GM23338 (cell line): ENCODE measurements around the gene PRDM5. TPM values are rescaled to one million over a fixed set of nuclear protein-coding genes. Genes with fewer than 3 reads are reported as not detected.

Experiments
- ATAC-seq: fragments of 200-7000 bp; cut with Tn5 transposase; 3 replicates; pipeline ENCODE4 v1.9.1; 2020
- DNase-seq: peaks from one replicate; pipeline ENCODE4 v3.0.0-alpha.2; 2015; ENCODE audit warnings: low spot score
- H2AFZ ChIP-seq: fragments of 200-600 bp; sonication (generic); 2 replicates; pipeline ENCODE4 v1.8.0; 2016; ENCODE audit warnings: antibody characterized with exemption, mild to moderate bottlenecking, moderate library complexity
- H3F3A ChIP-seq: fragments of 200-600 bp; sonication (generic); replicated peaks from 2 replicates; pipeline ENCODE4 v1.8.0; 2017; ENCODE audit warnings: antibody characterized with exemption, mixed run types, low read depth
- H3K27ac ChIP-seq: fragments of 200-600 bp; sonication (generic); 2 replicates; pipeline ENCODE4 v1.6.1; 2016; ENCODE audit warnings: low read depth
- H3K27me3 ChIP-seq: fragments of 200-600 bp; sonication (generic); 2 replicates; pipeline ENCODE4 v1.8.0; 2016; ENCODE audit warnings: mild to moderate bottlenecking, mixed run types, moderate library complexity; ENCODE audit not compliant: insufficient read depth
- H3K36me3 ChIP-seq: fragments of 200-600 bp; sonication (generic); 2 replicates; pipeline ENCODE4 v1.8.0; 2016; ENCODE audit warnings: mild to moderate bottlenecking; ENCODE audit not compliant: insufficient read depth
- H3K4me1 ChIP-seq: fragments of 200-600 bp; sonication (generic); 2 replicates; pipeline ENCODE4 v1.8.0; 2016; ENCODE audit warnings: mild to moderate bottlenecking, moderate library complexity; ENCODE audit not compliant: insufficient read depth
- H3K4me2 ChIP-seq: fragments of 200-600 bp; sonication (generic); 2 replicates; pipeline ENCODE4 v1.7.1; 2017; ENCODE audit warnings: mixed run types
- H3K4me3 ChIP-seq: fragments of 200-600 bp; sonication (generic); 2 replicates; pipeline ENCODE4 v1.6.1; 2016; ENCODE audit warnings: mixed run types
- H3K79me2 ChIP-seq: fragments of 200-600 bp; sonication (generic); replicated peaks from 2 replicates; pipeline ENCODE4 v1.8.0; 2017; ENCODE audit warnings: mild to moderate bottlenecking; ENCODE audit not compliant: insufficient read depth
- H3K9me2 ChIP-seq: fragments of 200-600 bp; sonication (generic); 2 replicates; pipeline ENCODE4 v1.8.0; 2017; ENCODE audit not compliant: insufficient read depth
- H4K20me1 ChIP-seq: fragments of 200-600 bp; sonication (generic); replicated peaks from 2 replicates; pipeline ENCODE4 v1.8.0; 2017; ENCODE audit warnings: mild to moderate bottlenecking; ENCODE audit not compliant: insufficient read depth
- H3K27ac Mint-ChIP-seq: 2 replicates; pipeline ENCODE4 v1.8.0; 2020; ENCODE audit warnings: inconsistent platforms, mild to moderate bottlenecking, moderate library complexity, mixed read lengths
- H3K27me3 Mint-ChIP-seq: 3 replicates; pipeline ENCODE4 v1.8.0; 2022; ENCODE audit warnings: low read depth, mild to moderate bottlenecking, moderate library complexity, mixed read lengths, inconsistent platforms; ENCODE audit not compliant: insufficient read depth, poor library complexity
- H3K36me3 Mint-ChIP-seq: 3 replicates; pipeline ENCODE4 v1.8.0; 2021; ENCODE audit warnings: low read depth, mild to moderate bottlenecking, inconsistent platforms, moderate library complexity, mixed read lengths
- H3K4me1 Mint-ChIP-seq: 3 replicates; pipeline ENCODE4 v1.8.0; 2020; ENCODE audit warnings: mild to moderate bottlenecking, inconsistent platforms, mixed read lengths
- H3K4me3 Mint-ChIP-seq: 3 replicates; pipeline ENCODE4 v1.8.0; 2021; ENCODE audit warnings: moderate library complexity, mild to moderate bottlenecking, inconsistent platforms, mixed read lengths
- H3K9me3 Mint-ChIP-seq: 3 replicates; pipeline ENCODE4 v1.8.0; 2020; ENCODE audit warnings: moderate library complexity, mild to moderate bottlenecking, inconsistent platforms, mixed read lengths
- CREB1 ChIP-seq: fragments of 250-450 bp; sonication (Bioruptor Pico); IDR thresholded peaks from 2 replicates; pipeline ENCODE4 v1.5.0; 2020; ENCODE audit warnings: low read depth, mild to moderate bottlenecking, moderate library complexity
- EZH2 ChIP-seq: fragments of 200-600 bp; sonication (generic); IDR thresholded peaks from one replicate; pipeline ENCODE4 v1.8.0; 2017; ENCODE audit warnings: antibody characterized with exemption, mild to moderate bottlenecking, low read depth; ENCODE audit not compliant: unreplicated experiment
- EZH2phosphoT487 ChIP-seq: fragments of 200-600 bp; sonication (generic); IDR thresholded peaks from one replicate; pipeline ENCODE4 v1.8.1; 2018; ENCODE audit warnings: antibody characterized with exemption; ENCODE audit not compliant: unreplicated experiment
- JUNB ChIP-seq: IDR thresholded peaks from one replicate; pipeline ENCODE4 v1.6.1; 2016; ENCODE audit warnings: antibody characterized with exemption; ENCODE audit not compliant: unreplicated experiment
- POLR2AphosphoS5 ChIP-seq: IDR thresholded peaks from 2 replicates; pipeline ENCODE4 v1.6.1; 2016; ENCODE audit warnings: antibody characterized with exemption, low read depth
- STAT1 ChIP-seq: IDR thresholded peaks from one replicate; pipeline ENCODE4 v1.6.1; 2016; ENCODE audit warnings: antibody characterized with exemption; ENCODE audit not compliant: unreplicated experiment
- ZNF114 ChIP-seq: fragments of 250-450 bp; sonication (Bioruptor Pico); IDR thresholded peaks from 2 replicates; pipeline ENCODE4 v1.5.0; 2020; ENCODE audit warnings: mild to moderate bottlenecking, moderate library complexity
- ZNF331 ChIP-seq: fragments of 250-450 bp; sonication (Bioruptor Pico); IDR thresholded peaks from 2 replicates; pipeline ENCODE4 v1.5.0; 2020; ENCODE audit warnings: low read depth, mild to moderate bottlenecking, moderate library complexity
- polyA plus RNA-seq: library from polyadenylated mRNA; unstranded; fragments of >200 nt; fragmentation: Nextera tagmentation; extraction: Ambion mirVana; gene quantifications from 2 replicates; pipeline ENCODE4 v1.2.1, GENCODE V29; 2016
- total RNA-seq: library from RNA; depleted of rRNA; stranded (reverse); fragments of >200 nt; shearing (Covaris generic); gene quantifications from 2 replicates; pipeline ENCODE4 v1.2.3, GENCODE V29; 2014
- TF ChIP-seq, protein P1 (sequence below), 2 experiments: fragments of 200-600 bp in 1 of 2; sonication (generic) in 1 of 2; conservative IDR thresholded peaks; 2 replicates each; pipeline versions ENCODE4 v1.5.1 to v1.6.1; 2016 to 2017; ENCODE audit warnings: antibody characterized with exemption in 2 of 2, low read depth in 2 of 2, mild to moderate bottlenecking in 2 of 2, moderate library complexity in 1 of 2
- TF ChIP-seq, protein P2 (sequence below): IDR thresholded peaks from 2 replicates; pipeline ENCODE4 v1.6.1; 2016; ENCODE audit warnings: antibody characterized with exemption
- TF ChIP-seq, protein P3 (sequence below): IDR thresholded peaks from one replicate; pipeline ENCODE4 v1.6.1; 2018; ENCODE audit warnings: antibody characterized with exemption; ENCODE audit not compliant: unreplicated experiment

PRDM5 gene
- total and polyA plus RNA-seq, 2 experiments from 2014 or later: 11.2 to 40.4 TPM

DNA sequence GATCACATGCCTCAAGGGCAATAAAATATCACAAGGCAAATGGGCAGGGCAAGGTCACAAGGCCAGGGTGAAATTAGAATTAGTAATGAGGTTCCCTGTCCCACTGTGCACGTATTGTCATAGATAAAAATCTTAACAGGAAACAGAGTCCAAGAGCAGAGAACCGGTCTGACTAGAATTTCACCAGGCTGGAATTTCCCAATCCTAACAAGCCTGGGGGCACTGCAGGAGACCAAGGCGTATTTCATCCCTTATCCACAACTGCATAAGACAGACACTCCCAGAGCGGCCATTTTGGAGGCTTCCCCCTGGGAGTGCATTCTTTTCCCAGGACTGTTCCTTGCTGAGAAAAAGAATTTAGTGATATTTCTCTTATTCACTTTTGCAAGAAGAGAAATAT lies 25.9 kb upstream of the PRDM5 start:
- Histone ChIP-seq H3F3A (no peaks in the 10 kb centered on the region), H2AFZ (no peak overlapping the region), H3K27ac (no peak overlapping the region), H3K9me2 (peaks cover 15% of the 10 kb centered on the region; the same call in 1 of the 2 replicates), H3K4me1 (no peaks in the 10 kb centered on the region), H3K4me2 (no peak overlapping the region), H4K20me1 (no peaks in the 10 kb centered on the region), H3K36me3 (no peaks in the 10 kb centered on the region), H3K27me3 (no peaks in the 10 kb centered on the region), H3K4me3 (no peak overlapping the region), H3K79me2 (no peaks in the 10 kb centered on the region)
- TF ChIP-seq ZNF331 (CRISPR knock-in tag) (no peak), JUNB (no peak), CREB1 (no peak), STAT1 (no peak), POLR2AphosphoS5 (no peak), EZH2phosphoT487 (no peak)
- TF ChIP-seq, protein P1, sequence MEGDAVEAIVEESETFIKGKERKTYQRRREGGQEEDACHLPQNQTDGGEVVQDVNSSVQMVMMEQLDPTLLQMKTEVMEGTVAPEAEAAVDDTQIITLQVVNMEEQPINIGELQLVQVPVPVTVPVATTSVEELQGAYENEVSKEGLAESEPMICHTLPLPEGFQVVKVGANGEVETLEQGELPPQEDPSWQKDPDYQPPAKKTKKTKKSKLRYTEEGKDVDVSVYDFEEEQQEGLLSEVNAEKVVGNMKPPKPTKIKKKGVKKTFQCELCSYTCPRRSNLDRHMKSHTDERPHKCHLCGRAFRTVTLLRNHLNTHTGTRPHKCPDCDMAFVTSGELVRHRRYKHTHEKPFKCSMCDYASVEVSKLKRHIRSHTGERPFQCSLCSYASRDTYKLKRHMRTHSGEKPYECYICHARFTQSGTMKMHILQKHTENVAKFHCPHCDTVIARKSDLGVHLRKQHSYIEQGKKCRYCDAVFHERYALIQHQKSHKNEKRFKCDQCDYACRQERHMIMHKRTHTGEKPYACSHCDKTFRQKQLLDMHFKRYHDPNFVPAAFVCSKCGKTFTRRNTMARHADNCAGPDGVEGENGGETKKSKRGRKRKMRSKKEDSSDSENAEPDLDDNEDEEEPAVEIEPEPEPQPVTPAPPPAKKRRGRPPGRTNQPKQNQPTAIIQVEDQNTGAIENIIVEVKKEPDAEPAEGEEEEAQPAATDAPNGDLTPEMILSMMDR (conservative IDR thresholded peaks at IDR 0.05; ENCODE audit: low read depth in 2 of 2): no peak
- TF ChIP-seq, protein P2, sequence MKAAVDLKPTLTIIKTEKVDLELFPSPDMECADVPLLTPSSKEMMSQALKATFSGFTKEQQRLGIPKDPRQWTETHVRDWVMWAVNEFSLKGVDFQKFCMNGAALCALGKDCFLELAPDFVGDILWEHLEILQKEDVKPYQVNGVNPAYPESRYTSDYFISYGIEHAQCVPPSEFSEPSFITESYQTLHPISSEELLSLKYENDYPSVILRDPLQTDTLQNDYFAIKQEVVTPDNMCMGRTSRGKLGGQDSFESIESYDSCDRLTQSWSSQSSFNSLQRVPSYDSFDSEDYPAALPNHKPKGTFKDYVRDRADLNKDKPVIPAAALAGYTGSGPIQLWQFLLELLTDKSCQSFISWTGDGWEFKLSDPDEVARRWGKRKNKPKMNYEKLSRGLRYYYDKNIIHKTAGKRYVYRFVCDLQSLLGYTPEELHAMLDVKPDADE: no peak
- DNase-seq: no peak
- no peak overlapping the region for H3K4me3 Mint-ChIP-seq
- H3K27me3 Mint-ChIP-seq: peaks cover 5% of the 10 kb centered on the region
- H3K9me3 Mint-ChIP-seq: peaks cover 59% of the 10 kb centered on the region
- no peaks in the 10 kb centered on the region for H3K4me1 Mint-ChIP-seq
- no peak overlapping the region for H3K27ac Mint-ChIP-seq
- H3K36me3 Mint-ChIP-seq: peaks cover 38% of the 10 kb centered on the region
- no peak for ATAC-seq

DNA sequence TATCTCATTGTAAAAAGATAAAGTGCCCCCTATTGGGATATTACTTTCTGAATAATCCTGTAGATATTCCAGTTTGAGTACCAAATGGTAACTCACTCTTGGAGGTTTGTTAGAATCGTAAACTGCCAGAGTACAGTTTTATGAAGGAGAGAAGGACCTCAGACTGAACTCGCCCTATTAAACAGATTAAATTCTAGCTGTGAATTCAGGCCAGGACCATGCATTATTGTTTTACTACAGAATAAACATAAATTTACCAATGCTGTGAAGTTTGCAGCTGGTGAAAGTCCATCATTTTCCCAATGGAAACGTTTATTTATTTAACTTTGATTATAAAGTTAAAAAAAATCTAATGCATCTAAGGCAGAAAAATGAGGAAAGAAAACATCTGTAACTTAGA lies 20.2 kb upstream of the PRDM5 start:
- H3K36me3 Mint-ChIP-seq: peaks cover 13% of the 10 kb centered on the region; the same call in 2 of the 3 replicates
- Histone ChIP-seq H3K36me3 (no peaks in the 10 kb centered on the region), H3F3A (no peaks in the 10 kb centered on the region), H3K4me3 (no peak overlapping the region), H4K20me1 (no peaks in the 10 kb centered on the region), H3K79me2 (no peaks in the 10 kb centered on the region), H2AFZ (no peak overlapping the region), H3K27me3 (no peaks in the 10 kb centered on the region), H3K4me1 (no peaks in the 10 kb centered on the region), H3K9me2 (peaks cover 11% of the 10 kb centered on the region), H3K4me2 (no peak overlapping the region), H3K27ac (no peak overlapping the region)
- no peak for ATAC-seq
- no peak overlapping the region for H3K27ac Mint-ChIP-seq
- H3K9me3 Mint-ChIP-seq: peaks cover 17% of the 10 kb centered on the region
- H3K4me3 Mint-ChIP-seq: no peak overlapping the region
- DNase-seq: no peak
- H3K4me1 Mint-ChIP-seq: no peaks in the 10 kb centered on the region; the same call in 2 of the 3 replicates
- no peaks in the 10 kb centered on the region for H3K27me3 Mint-ChIP-seq
- no peak for TF ChIP-seq ZNF114 (CRISPR knock-in tag)
- TF ChIP-seq CREB1: no peak
- TF ChIP-seq ZNF331 (CRISPR knock-in tag): no peak
- no peak for TF ChIP-seq STAT1
- no peak for TF ChIP-seq EZH2
- TF ChIP-seq, protein P3, sequence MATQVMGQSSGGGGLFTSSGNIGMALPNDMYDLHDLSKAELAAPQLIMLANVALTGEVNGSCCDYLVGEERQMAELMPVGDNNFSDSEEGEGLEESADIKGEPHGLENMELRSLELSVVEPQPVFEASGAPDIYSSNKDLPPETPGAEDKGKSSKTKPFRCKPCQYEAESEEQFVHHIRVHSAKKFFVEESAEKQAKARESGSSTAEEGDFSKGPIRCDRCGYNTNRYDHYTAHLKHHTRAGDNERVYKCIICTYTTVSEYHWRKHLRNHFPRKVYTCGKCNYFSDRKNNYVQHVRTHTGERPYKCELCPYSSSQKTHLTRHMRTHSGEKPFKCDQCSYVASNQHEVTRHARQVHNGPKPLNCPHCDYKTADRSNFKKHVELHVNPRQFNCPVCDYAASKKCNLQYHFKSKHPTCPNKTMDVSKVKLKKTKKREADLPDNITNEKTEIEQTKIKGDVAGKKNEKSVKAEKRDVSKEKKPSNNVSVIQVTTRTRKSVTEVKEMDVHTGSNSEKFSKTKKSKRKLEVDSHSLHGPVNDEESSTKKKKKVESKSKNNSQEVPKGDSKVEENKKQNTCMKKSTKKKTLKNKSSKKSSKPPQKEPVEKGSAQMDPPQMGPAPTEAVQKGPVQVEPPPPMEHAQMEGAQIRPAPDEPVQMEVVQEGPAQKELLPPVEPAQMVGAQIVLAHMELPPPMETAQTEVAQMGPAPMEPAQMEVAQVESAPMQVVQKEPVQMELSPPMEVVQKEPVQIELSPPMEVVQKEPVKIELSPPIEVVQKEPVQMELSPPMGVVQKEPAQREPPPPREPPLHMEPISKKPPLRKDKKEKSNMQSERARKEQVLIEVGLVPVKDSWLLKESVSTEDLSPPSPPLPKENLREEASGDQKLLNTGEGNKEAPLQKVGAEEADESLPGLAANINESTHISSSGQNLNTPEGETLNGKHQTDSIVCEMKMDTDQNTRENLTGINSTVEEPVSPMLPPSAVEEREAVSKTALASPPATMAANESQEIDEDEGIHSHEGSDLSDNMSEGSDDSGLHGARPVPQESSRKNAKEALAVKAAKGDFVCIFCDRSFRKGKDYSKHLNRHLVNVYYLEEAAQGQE: no peak
- TF ChIP-seq JUNB: no peak
- TF ChIP-seq, protein P2: no peak
- TF ChIP-seq EZH2phosphoT487: no peak
